Heart left ventricle (tissue), 13 donors: Measurements from ENCODE around the gene AFAP1.

Experiments
- POLR2A ChIP-seq, 2 donors: fragments of 450-650 bp; IDR thresholded peaks; one replicate each; pipeline ENCODE4 v1.6.1; 2017; ENCODE audit warnings: antibody characterized with exemption in 2 of 2, mild to moderate bottlenecking in 2 of 2, moderate library complexity in 2 of 2
- TF ChIP-seq, protein P1 (sequence below), 12 donors: fragments of 200-600 bp; sonication (generic) in 4 of 12; IDR thresholded peaks; one replicate each; pipeline versions ENCODE4 v1.5.0 to v1.8.0; 2018 to 2022; ENCODE audit warnings: antibody characterized with exemption in 12 of 12, mild to moderate bottlenecking in 5 of 12
- donor health status: ischemic (EF 13 %, LVEDD 7.1; RV severe dilation, severe dysfunction).
- donor health status: DM: no; HTN: yes; CAD: no.
- donor health status: DM: no; HTN: no; CAD: no.
- donor health status: ischemic (EF 25% LVEDD 6.9; RV normal size, moderate dysfunction).
- donor health status: ischemic (EF 25% LVEDD 5.7; RV mildly dilated, moderate dysfunction).
- donor health status: ischemic (EF 35%, LVEDD 5.7; RV mildly dilated, moderate dysfunction).
- donor health status: nonischemic (EF 11% LVEDD 7.7; RV severe dilation, severe dysfunction).
- donor health status: DM: yes; HTN: yes; CAD: no.
- donor health status: PGD.
- donor health status: ischemic (EF 29% LVEDD 5.4; RV normal size, mild dysfunction).
- donor health status: nonischemic (EF 23%, LVEDD 6.1; RV moderate dilation, normal function).

DNA sequence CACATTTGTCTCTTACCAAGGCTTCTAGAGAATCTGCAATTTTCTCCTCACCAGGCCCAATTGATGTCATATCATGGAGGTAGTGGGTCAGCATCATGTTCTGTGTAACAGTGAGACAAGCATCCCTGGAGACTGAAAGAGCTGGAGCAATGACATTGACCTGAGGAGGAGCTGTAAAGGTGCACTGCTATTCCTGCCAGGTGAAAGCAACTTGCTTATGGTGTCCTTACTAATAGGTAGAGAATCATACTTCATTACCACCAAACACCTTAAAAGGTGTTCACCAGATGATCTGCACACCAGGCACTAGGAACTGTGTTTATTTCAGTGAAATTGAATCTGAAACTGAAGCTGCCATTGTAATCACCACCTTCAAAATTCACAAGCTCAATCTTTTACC lies 188.7 kb downstream of the AFAP1 start:
- TF ChIP-seq, protein P1, sequence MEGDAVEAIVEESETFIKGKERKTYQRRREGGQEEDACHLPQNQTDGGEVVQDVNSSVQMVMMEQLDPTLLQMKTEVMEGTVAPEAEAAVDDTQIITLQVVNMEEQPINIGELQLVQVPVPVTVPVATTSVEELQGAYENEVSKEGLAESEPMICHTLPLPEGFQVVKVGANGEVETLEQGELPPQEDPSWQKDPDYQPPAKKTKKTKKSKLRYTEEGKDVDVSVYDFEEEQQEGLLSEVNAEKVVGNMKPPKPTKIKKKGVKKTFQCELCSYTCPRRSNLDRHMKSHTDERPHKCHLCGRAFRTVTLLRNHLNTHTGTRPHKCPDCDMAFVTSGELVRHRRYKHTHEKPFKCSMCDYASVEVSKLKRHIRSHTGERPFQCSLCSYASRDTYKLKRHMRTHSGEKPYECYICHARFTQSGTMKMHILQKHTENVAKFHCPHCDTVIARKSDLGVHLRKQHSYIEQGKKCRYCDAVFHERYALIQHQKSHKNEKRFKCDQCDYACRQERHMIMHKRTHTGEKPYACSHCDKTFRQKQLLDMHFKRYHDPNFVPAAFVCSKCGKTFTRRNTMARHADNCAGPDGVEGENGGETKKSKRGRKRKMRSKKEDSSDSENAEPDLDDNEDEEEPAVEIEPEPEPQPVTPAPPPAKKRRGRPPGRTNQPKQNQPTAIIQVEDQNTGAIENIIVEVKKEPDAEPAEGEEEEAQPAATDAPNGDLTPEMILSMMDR (IDR thresholded peaks at IDR 0.05) = no peak
- no peak for TF ChIP-seq POLR2A (IDR thresholded peaks at IDR 0.05)
